Testis (tissue), 3 donors: ENCODE results near the gene SEC23IP. TPM values are rescaled to one million over a fixed set of nuclear protein-coding genes. Genes with fewer than 3 reads are reported as not detected.

Source experiments
- DNase-seq: peaks from one replicate; pipeline ENCODE4 v3.0.0-alpha.2; 2019
- H3K27ac ChIP-seq, 2 donors: fragments of 200-600 bp; sonication (generic); one replicate each; pipeline ENCODE4 v1.5.1; 2019
- H3K27me3 ChIP-seq: fragments of 200-600 bp; sonication (generic); one replicate; pipeline ENCODE4 v1.5.1; 2019
- H3K36me3 ChIP-seq: fragments of 200-600 bp; sonication (generic); one replicate; pipeline ENCODE4 v1.5.1; 2017; ENCODE audit warnings: low read depth; ENCODE audit errors: missing control alignments
- H3K4me1 ChIP-seq: fragments of 200-600 bp; sonication (generic); one replicate; pipeline ENCODE4 v1.5.1; 2019
- H3K4me3 ChIP-seq, 2 donors: fragments of 200-600 bp; sonication (generic); one replicate each; pipeline ENCODE4 v1.5.1; 2017 to 2019
- H3K9me3 ChIP-seq: fragments of 200-600 bp; sonication (generic); one replicate; pipeline ENCODE4 v1.5.1; 2017
- POLR2A ChIP-seq: fragments of 450-650 bp; IDR thresholded peaks from one replicate; pipeline ENCODE4 v1.6.1; 2017; ENCODE audit warnings: antibody characterized with exemption, mild to moderate bottlenecking, moderate library complexity
- WGBS, 2 donors: methylation state at CpG; one replicate each; pipeline ENCODE4 v1.1.5; 2018; 5-methylcytosine and 5-hydroxymethylcytosine counted together
- intact Hi-C: fragments of 100-400 bp; cut with DNase I; formaldehyde crosslinking; loops from one replicate; pipeline ENCODE4 v1.15.1; 2023; ENCODE audit warnings: low total_unique reads
- polyA plus RNA-seq: library from polyadenylated mRNA; stranded (reverse); fragments of 350-450 nt; fragmentation: Illumina TruSeq; extraction: RNeasy Lipid Tissue Mini Kit (QIAGEN cat#74804); gene quantifications from one replicate; pipeline ENCODE4 v1.2.3, GENCODE V29; 2014; ENCODE audit warnings: low read depth, low replicate concordance; ENCODE audit not compliant: insufficient read depth
- total RNA-seq, 2 donors: library from RNA; depleted of rRNA; stranded (reverse); fragments of >200 nt; gene quantifications; one replicate each; pipeline ENCODE4 v1.2.3, GENCODE V29; 2016
- TF ChIP-seq, protein P1 (sequence below), 3 experiments: fragments of 450-650 bp in 2 of 3; fragments of 200-600 bp in 1 of 3; sonication (generic) in 1 of 3; IDR thresholded peaks; one replicate each; pipeline ENCODE4 v1.5.1; 2016 to 2019; ENCODE audit warnings: antibody characterized with exemption in 3 of 3, mild to moderate bottlenecking in 2 of 3, moderate library complexity in 1 of 3

SEC23IP gene
- total and polyA plus RNA-seq, 3 donors from 2014 or later: 42.5 to 48.9 (median 43.3) TPM

DNA sequence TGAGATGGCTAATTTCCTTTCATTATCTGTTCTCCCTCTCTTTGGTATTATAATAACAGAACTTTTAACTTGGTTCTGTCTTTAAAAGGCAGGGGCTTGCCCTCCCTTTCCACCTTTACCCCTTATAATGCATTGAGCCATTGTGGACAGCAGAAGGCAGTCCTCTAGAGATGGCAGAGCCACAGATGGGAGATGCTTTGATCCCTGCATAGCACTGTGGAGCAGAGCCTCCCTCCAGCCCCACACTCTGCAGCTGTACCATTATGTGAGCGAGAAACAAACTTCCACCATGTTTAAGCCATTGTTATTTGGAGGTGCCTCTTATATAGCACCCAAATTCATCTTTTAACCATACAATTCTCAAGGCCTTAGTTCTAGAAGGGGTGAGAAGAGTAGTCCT is 78.4 kb downstream of the SEC23IP start:
- WGBS, 2 donors: 91 to 93% methylated on average over 1 of the region's 1 CpG
- no peaks in the 10 kb centered on the region for H3K36me3 ChIP-seq
- no peak for DNase-seq
- no peaks in the 10 kb centered on the region for H3K4me1 ChIP-seq
- no peak overlapping the region for H3K27ac ChIP-seq
- no peak for TF ChIP-seq POLR2A
- TF ChIP-seq, protein P1, sequence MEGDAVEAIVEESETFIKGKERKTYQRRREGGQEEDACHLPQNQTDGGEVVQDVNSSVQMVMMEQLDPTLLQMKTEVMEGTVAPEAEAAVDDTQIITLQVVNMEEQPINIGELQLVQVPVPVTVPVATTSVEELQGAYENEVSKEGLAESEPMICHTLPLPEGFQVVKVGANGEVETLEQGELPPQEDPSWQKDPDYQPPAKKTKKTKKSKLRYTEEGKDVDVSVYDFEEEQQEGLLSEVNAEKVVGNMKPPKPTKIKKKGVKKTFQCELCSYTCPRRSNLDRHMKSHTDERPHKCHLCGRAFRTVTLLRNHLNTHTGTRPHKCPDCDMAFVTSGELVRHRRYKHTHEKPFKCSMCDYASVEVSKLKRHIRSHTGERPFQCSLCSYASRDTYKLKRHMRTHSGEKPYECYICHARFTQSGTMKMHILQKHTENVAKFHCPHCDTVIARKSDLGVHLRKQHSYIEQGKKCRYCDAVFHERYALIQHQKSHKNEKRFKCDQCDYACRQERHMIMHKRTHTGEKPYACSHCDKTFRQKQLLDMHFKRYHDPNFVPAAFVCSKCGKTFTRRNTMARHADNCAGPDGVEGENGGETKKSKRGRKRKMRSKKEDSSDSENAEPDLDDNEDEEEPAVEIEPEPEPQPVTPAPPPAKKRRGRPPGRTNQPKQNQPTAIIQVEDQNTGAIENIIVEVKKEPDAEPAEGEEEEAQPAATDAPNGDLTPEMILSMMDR (IDR thresholded peaks at IDR 0.05): no peak
- intact Hi-C loops: no loop called here
- H3K9me3 ChIP-seq: no peaks in the 10 kb centered on the region
- no peaks in the 10 kb centered on the region for H3K27me3 ChIP-seq
- H3K4me3 ChIP-seq: no peak overlapping the region

DNA sequence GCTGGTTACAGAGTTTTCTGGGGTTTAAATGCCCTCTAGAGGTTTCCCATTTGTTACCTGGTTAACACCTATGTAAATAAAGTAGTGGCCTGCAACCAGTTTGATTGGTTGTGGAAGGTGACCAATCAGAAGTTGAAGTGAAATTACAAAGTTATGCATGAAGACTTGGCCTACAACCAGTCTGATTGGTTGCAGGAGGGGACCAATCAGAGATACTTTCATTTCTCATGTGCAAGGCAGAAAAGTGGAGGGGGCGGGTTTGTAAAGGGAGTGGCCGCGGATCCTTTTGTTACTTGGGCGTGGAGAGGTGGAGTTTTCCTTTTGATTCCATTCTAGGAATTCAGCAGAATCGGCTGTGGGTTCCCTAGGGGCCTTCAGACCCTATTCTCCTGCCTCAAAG is 80.8 kb downstream of the SEC23IP start:
- 41 to 50% methylated on average over 5 of the region's 5 CpGs for WGBS, 2 donors
- H3K27me3 ChIP-seq: no peaks in the 10 kb centered on the region
- intact Hi-C loops: no loop called here
- no peaks in the 10 kb centered on the region for H3K36me3 ChIP-seq
- no peak overlapping the region for H3K4me3 ChIP-seq
- DNase-seq: peak; percentile 56
- TF ChIP-seq POLR2A: no peak
- no peak overlapping the region for H3K27ac ChIP-seq
- no peaks in the 10 kb centered on the region for H3K4me1 ChIP-seq
- no peaks in the 10 kb centered on the region for H3K9me3 ChIP-seq

DNA sequence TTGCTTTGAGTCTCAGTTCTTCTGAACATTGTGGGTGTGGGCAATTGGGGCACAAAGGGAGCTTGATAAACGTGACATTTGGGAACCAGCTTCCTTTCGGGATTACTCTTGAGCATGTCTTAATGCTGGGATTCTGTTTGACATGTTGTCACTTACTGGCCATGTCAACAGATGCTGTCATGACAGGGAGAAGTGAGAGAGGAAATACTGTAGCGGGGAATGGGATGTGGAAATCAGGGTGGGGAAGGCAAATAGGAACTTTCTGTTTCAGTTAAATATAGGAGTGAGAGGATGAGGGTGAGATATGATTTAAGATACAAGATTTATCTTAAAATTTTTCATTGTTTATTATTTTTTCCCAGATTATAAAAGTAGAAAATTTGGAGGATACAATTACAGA is 83.9 kb downstream of the SEC23IP start:
- Histone ChIP-seq H3K4me3 (no peak overlapping the region), H3K9me3 (no peaks in the 10 kb centered on the region), H3K27ac (no peak overlapping the region), H3K4me1 (no peaks in the 10 kb centered on the region), H3K27me3 (no peaks in the 10 kb centered on the region), H3K36me3 (no peaks in the 10 kb centered on the region)
- 81 to 89% methylated on average over 3 of the region's 3 CpGs for WGBS, 2 donors
- DNase-seq: no peak
- TF ChIP-seq, protein P1 (IDR thresholded peaks at IDR 0.05): no peak
- no peak for TF ChIP-seq POLR2A
- intact Hi-C loops: no loop called here

DNA sequence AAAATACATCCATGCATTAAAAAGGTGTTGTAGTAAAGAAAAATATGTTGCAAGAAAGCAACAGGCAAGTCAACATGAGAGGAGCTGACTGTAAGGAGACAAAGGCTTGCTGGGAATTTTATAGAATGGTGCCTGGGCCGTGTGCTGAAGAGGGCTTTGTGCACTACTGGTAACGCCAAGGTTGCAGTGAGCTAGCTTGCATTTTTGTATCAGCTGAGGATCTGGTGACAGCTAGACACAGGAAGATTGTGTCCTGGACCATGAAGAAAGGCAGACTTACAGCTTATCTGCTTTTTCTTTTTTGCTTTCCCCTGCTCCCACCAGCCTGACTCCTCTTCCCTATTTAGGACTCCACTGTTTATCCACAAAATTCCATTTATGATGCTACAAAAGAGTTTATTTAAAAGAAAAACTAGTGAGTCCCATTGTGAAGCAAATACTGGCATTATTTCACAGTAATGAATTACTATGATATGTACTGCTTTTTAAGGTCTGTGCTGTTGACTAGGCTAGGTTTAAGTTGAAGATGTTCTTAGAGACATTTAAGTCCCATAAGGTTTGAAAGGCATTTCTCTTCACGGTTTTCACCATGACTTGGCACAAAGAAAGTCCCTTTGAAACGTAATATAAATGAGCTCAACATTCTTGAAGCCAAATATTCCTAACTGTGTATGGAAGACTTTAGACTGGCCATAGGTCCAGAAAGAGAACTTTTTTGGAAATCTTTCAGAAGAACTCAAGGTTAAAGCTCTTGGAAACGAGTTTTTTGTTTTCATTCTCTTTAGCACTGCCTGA is 88.6 kb downstream of the SEC23IP start:
- intact Hi-C loops: no loop called here
- Histone ChIP-seq H3K27me3 (no peaks in the 10 kb centered on the region), H3K4me3 (no peak overlapping the region), H3K27ac (no peak overlapping the region), H3K4me1 (no peaks in the 10 kb centered on the region), H3K9me3 (no peaks in the 10 kb centered on the region), H3K36me3 (no peaks in the 10 kb centered on the region)
- TF ChIP-seq, protein P1 (IDR thresholded peaks at IDR 0.05): no peak
- no peak for TF ChIP-seq POLR2A
- 50 to 60% methylated on average over 5 of the region's 5 CpGs for WGBS, 2 donors
- DNase-seq: no peak

DNA sequence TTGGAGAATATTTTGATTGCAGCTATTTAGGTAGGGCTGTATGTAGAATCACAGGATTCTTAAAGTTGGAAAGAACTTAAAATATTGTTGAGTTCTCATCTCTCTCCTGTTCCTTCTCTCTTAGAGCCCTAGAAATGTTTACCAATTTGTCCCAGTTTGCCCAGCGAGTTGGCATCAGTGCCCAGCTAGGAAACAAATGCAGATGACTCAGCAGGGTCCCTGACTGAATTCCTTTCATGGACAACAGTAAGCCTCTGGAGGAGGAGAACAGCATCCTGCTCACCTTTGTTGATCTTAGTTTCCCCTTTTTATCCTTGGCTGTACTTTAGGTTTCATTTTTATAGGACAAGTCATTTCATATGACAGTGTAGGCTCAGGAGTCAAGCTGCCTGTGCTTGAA is 89.3 kb downstream of the SEC23IP start:
- no peak overlapping the region for H3K4me3 ChIP-seq
- WGBS, 2 donors: 33 to 52% methylated on average over 1 of the region's 1 CpG
- no peaks in the 10 kb centered on the region for H3K36me3 ChIP-seq
- no peaks in the 10 kb centered on the region for H3K4me1 ChIP-seq
- no peaks in the 10 kb centered on the region for H3K27me3 ChIP-seq
- TF ChIP-seq POLR2A: no peak
- TF ChIP-seq, protein P1 (IDR thresholded peaks at IDR 0.05): no peak
- intact Hi-C loops: no loop called here
- no peak overlapping the region for H3K27ac ChIP-seq
- DNase-seq: no peak
- no peaks in the 10 kb centered on the region for H3K9me3 ChIP-seq
